HepG2 (cell line): ENCODE measurements around the gene F8. TPM values are rescaled to one million over a fixed set of nuclear protein-coding genes. Genes with fewer than 3 reads are reported as not detected.

ENCODE experiments used
- ATF2 ChIP-seq: sonication (generic); formaldehyde crosslinking; IDR thresholded peaks from 2 replicates; pipeline ENCODE4 v1.4.0; 2020; ENCODE audit warnings: missing genetic modification reagents
- ATF7 ChIP-seq, 2 experiments: fragments of 450-650 bp in 1 of 2; sonication (generic) in 1 of 2; formaldehyde crosslinking in 1 of 2; IDR thresholded peaks; 2 replicates each; pipeline versions ENCODE4 v1.4.0 to v1.6.1; 2016 to 2020; ENCODE audit warnings: antibody characterized with exemption in 1 of 2, mild to moderate bottlenecking in 1 of 2, missing genetic modification reagents in 1 of 2
- EED ChIP-seq: sonication (generic); formaldehyde crosslinking; IDR thresholded peaks from 2 replicates; pipeline ENCODE4 v1.5.0; 2020; ENCODE audit warnings: mild to moderate bottlenecking, missing genetic modification reagents
- HNRNPK ChIP-seq: fragments of 200-400 bp; formaldehyde crosslinking; IDR thresholded peaks from 2 replicates; pipeline ENCODE4 v1.6.1; 2018; ENCODE audit warnings: low read length, low read depth, moderate library complexity, mild to moderate bottlenecking; ENCODE audit not compliant: poor library complexity, severe bottlenecking
- IRF2 ChIP-seq: IDR thresholded peaks from 2 replicates; pipeline ENCODE4 v1.6.1; 2018; ENCODE audit warnings: missing genetic modification reagents, missing compliant biosample characterization
- NCOA2 ChIP-seq: sonication (generic); formaldehyde crosslinking; IDR thresholded peaks from 2 replicates; pipeline ENCODE4 v1.8.0; 2022; ENCODE audit warnings: inconsistent platforms
- NR2C2 ChIP-seq: sonication (generic); formaldehyde crosslinking; IDR thresholded peaks from 2 replicates; pipeline ENCODE4 v1.4.0; 2020; ENCODE audit warnings: missing genetic modification reagents, mild to moderate bottlenecking, moderate library complexity, borderline replicate concordance
- PHF21A ChIP-seq: sonication (generic); formaldehyde crosslinking; IDR thresholded peaks from 2 replicates; pipeline ENCODE4 v1.5.0; 2020; ENCODE audit warnings: mild to moderate bottlenecking, missing genetic modification reagents
- ZBTB8A ChIP-seq: sonication (generic); formaldehyde crosslinking; IDR thresholded peaks from 2 replicates; pipeline ENCODE4 v1.4.0; 2020; ENCODE audit warnings: mild to moderate bottlenecking, low read depth, missing genetic modification reagents, borderline replicate concordance
- ZNF33B ChIP-seq: sonication (generic); formaldehyde crosslinking; IDR thresholded peaks from 2 replicates; pipeline ENCODE4 v1.5.1; 2020; ENCODE audit warnings: mild to moderate bottlenecking, missing genetic modification reagents
- ZNF510 ChIP-seq: sonication (generic); formaldehyde crosslinking; IDR thresholded peaks from 2 replicates; pipeline ENCODE4 v1.4.0; 2020; ENCODE audit warnings: low read depth, mild to moderate bottlenecking, missing genetic modification reagents
- ZNF564 ChIP-seq: sonication (generic); formaldehyde crosslinking; IDR thresholded peaks from 2 replicates; pipeline ENCODE4 v1.8.1; 2023; ENCODE audit warnings: mild to moderate bottlenecking, missing genetic modification reagents
- ZNF674 ChIP-seq: sonication (generic); formaldehyde crosslinking; IDR thresholded peaks from 2 replicates; pipeline ENCODE4 v1.5.0; 2020; ENCODE audit warnings: low read depth, mild to moderate bottlenecking, missing genetic modification reagents
- ZNF816 ChIP-seq: sonication (generic); formaldehyde crosslinking; IDR thresholded peaks from 2 replicates; pipeline ENCODE4 v1.8.0; 2022; ENCODE audit warnings: missing genetic modification reagents, mild to moderate bottlenecking, borderline replicate concordance
- polyA plus RNA-seq, 8 experiments: library from polyadenylated mRNA; depleted of rRNA in 3 of 8; stranded (reverse) in 7 of 8; unstranded in 1 of 8; fragments of >200 nt; fragmentation: Illumina TruSeq in 4 of 8; extraction: Trizol in 4 of 8; gene quantifications; 2 replicates each; pipeline versions ENCODE4 v1.2.1 to v1.2.3, GENCODE V29; 2011 to 2016; ENCODE audit warnings: low read depth in 4 of 8, missing spikeins in 1 of 8, mixed read lengths in 1 of 8; ENCODE audit not compliant: insufficient read depth in 1 of 8
- total RNA-seq, 5 experiments: library from RNA; depleted of rRNA; stranded (reverse); fragments of >200 nt; fragmentation: Illumina TruSeq; extraction: Trizol; gene quantifications; 2 replicates each; pipeline ENCODE4 v1.2.3, GENCODE V29; 2016; ENCODE audit warnings: low read depth in 1 of 5
- TF ChIP-seq, protein P1 (sequence below): sonication (generic); formaldehyde crosslinking; IDR thresholded peaks from 2 replicates; pipeline ENCODE4 v1.9.0; 2021; ENCODE audit warnings: missing genetic modification reagents, mild to moderate bottlenecking, borderline replicate concordance
- TF ChIP-seq, protein P2 (sequence below): sonication (generic); formaldehyde crosslinking; IDR thresholded peaks from 2 replicates; pipeline ENCODE4 v1.8.0; 2022; ENCODE audit warnings: mild to moderate bottlenecking, missing genetic modification reagents, borderline replicate concordance
- TF ChIP-seq, protein P3 (sequence below): sonication (generic); formaldehyde crosslinking; IDR thresholded peaks from 2 replicates; pipeline ENCODE4 v1.5.0; 2020; ENCODE audit warnings: missing genetic modification reagents
- TF ChIP-seq, protein P4 (sequence below): sonication (generic); formaldehyde crosslinking; IDR thresholded peaks from 2 replicates; pipeline ENCODE4 v1.4.0; 2020; ENCODE audit warnings: missing genetic modification reagents, borderline replicate concordance

F8 gene
- total and polyA plus RNA-seq, 2 of the 13 experiments (the other 11 are each of a cell fraction or from before 2014, with no cell fraction given), result 0.29 to 0.61 TPM

- TF ChIP-seq ATF2 (CRISPR knock-in tag) (no peak), ZNF33B (CRISPR knock-in tag) (no peak), ZNF674 (CRISPR knock-in tag) (no peak), HNRNPK (no peak), IRF2 (CRISPR knock-in tag) (peak; percentile 28; the same call in 1 of the 2 replicates), ZNF816 (CRISPR knock-in tag) (no peak), NCOA2 (CRISPR knock-in tag) (no peak; the same call in 1 of the 2 replicates), ZBTB8A (CRISPR knock-in tag) (no peak), ZNF564 (CRISPR knock-in tag) (0 out of 2 replicates have a peak, but pooled peaks have one; percentile 30), NR2C2 (CRISPR knock-in tag) (peak; percentile 63; the same call in 1 of the 2 replicates), EED (no peak), ZNF510 (CRISPR knock-in tag) (no peak), ATF7 (IDR thresholded peaks at IDR 0.05) (no peak), ATF7 (CRISPR knock-in tag; IDR thresholded peaks at IDR 0.05) (no peak), PHF21A (CRISPR knock-in tag) (peak; percentile 76)
- TF ChIP-seq, protein P1, sequence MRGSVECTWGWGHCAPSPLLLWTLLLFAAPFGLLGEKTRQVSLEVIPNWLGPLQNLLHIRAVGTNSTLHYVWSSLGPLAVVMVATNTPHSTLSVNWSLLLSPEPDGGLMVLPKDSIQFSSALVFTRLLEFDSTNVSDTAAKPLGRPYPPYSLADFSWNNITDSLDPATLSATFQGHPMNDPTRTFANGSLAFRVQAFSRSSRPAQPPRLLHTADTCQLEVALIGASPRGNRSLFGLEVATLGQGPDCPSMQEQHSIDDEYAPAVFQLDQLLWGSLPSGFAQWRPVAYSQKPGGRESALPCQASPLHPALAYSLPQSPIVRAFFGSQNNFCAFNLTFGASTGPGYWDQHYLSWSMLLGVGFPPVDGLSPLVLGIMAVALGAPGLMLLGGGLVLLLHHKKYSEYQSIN, result no peak
- TF ChIP-seq, protein P2, sequence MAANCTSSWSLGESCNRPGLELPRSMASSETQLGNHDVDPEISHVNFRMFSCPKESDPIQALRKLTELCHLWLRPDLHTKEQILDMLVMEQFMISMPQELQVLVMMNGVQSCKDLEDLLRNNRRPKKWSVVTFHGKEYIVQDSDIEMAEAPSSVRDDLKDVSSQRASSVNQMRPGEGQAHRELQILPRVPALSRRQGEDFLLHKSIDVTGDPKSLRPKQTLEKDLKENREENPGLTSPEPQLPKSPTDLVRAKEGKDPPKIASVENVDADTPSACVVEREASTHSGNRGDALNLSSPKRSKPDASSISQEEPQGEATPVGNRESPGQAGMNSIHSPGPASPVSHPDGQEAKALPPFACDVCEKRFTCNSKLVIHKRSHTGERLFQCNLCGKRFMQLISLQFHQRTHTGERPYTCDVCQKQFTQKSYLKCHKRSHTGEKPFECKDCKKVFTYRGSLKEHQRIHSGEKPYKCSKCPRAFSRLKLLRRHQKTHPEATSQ (CRISPR knock-in tag), result no peak
- TF ChIP-seq, protein P3, sequence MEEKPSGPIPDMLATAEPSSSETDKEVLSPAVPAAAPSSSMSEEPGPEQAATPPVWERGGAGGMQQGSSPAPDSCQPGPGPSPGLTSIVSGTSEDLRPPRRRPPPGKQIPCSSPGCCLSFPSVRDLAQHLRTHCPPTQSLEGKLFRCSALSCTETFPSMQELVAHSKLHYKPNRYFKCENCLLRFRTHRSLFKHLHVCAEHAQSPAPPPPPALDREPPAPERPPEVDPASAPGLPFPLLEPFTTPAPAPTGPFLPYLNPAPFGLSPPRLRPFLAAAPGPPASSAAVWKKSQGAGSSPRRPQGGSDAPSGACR (CRISPR knock-in tag), result no peak
- TF ChIP-seq, protein P4, sequence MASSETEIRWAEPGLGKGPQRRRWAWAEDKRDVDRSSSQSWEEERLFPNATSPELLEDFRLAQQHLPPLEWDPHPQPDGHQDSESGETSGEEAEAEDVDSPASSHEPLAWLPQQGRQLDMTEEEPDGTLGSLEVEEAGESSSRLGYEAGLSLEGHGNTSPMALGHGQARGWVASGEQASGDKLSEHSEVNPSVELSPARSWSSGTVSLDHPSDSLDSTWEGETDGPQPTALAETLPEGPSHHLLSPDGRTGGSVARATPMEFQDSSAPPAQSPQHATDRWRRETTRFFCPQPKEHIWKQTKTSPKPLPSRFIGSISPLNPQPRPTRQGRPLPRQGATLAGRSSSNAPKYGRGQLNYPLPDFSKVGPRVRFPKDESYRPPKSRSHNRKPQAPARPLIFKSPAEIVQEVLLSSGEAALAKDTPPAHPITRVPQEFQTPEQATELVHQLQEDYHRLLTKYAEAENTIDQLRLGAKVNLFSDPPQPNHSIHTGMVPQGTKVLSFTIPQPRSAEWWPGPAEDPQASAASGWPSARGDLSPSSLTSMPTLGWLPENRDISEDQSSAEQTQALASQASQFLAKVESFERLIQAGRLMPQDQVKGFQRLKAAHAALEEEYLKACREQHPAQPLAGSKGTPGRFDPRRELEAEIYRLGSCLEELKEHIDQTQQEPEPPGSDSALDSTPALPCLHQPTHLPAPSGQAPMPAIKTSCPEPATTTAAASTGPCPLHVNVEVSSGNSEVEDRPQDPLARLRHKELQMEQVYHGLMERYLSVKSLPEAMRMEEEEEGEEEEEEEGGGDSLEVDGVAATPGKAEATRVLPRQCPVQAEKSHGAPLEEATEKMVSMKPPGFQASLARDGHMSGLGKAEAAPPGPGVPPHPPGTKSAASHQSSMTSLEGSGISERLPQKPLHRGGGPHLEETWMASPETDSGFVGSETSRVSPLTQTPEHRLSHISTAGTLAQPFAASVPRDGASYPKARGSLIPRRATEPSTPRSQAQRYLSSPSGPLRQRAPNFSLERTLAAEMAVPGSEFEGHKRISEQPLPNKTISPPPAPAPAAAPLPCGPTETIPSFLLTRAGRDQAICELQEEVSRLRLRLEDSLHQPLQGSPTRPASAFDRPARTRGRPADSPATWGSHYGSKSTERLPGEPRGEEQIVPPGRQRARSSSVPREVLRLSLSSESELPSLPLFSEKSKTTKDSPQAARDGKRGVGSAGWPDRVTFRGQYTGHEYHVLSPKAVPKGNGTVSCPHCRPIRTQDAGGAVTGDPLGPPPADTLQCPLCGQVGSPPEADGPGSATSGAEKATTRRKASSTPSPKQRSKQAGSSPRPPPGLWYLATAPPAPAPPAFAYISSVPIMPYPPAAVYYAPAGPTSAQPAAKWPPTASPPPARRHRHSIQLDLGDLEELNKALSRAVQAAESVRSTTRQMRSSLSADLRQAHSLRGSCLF (CRISPR knock-in tag), result no peak
These were observed 222.8 kb downstream of the F8 start (continued) for GRCh38 chrX:154799556-154800348.
